Renal pelvis (tissue), 4 donors: Measurements from ENCODE around the gene AP5Z1. TPM values are rescaled to one million over a fixed set of nuclear protein-coding genes. Genes with fewer than 3 reads are reported as not detected.

Experiments used
- DNase-seq: peaks from one replicate; pipeline ENCODE4 v3.0.0-alpha.2; 2013
- polyA plus RNA-seq, 3 donors: library from polyadenylated mRNA; unstranded; fragments of 120-200 nt; gene quantifications; one replicate each; pipeline ENCODE4 v1.2.1, GENCODE V29; 2013; ENCODE audit not compliant: insufficient read length in 3 of 3

AP5Z1 gene
- polyA plus RNA-seq, 3 donors = 23.0 to 31.6 (median 27.3) TPM

DNA sequence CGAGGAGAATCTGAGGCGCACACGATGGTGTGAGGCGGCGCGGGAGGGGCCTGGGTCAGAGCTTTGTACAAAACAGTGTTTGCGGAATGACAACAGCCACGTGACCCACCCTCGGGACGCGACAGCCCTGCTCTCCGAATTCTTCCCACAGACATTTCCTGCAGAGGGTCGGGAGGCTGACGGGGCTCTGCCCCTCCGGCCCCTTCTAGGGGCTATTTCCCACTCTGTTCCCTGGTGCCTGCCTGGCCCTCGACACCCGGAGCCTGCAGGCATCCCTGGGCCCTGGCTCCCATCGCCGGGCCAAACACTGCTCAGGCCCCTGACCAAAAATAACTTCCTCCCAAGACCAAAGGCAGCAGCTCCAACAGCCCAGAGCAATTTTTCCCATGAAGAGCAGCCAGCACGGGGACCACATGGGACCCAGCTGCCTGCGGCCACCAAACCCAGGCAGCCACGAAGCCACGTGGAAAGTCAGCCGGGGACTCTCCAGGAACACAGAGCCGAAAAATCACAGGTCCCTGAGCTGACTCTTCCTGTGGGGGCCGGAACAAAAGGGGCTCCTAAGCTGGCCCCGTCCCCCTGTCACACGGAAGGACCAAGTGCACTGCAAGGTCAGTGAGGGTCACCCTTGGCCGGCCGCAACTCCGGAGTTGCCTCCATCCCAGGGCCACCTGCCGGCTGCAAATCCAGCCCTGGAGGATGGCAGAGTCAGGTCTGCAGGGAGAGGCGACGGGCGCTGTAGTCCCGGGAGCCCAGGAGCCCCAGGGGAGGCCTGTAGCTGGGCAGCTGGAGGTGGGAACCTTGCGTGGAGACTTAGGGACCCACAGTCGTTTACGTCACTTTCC is 44.4 kb downstream of the AP5Z1 start:
- no peak for DNase-seq

DNA sequence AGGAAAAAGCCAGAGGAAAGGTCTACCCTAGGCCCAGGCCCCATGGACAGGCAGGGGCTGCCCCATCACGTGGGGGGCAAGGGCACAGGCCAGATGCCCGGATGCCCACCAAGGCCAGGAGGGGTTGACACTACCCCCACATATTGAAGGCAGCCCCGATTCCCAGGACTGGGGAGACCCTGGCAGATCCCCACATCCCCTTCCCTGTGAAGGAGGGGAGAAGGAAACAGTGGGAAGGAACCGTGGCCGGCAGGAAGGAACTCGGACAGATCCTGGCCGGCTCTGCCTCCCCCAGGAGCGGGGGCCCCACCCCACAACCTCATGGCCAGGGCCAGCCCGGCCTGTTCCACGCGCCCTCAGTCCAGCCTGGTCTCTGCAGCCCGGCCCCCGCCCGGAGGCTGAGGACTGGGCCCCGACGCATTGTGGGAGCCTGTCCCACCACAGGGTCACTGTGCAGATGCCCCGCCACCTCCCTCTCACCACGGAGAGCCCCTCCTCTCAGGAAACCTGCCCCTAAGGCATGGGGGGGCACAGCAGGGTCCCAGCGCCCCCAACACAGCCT is 45.1 kb downstream of the AP5Z1 start:
- no peak for DNase-seq

DNA sequence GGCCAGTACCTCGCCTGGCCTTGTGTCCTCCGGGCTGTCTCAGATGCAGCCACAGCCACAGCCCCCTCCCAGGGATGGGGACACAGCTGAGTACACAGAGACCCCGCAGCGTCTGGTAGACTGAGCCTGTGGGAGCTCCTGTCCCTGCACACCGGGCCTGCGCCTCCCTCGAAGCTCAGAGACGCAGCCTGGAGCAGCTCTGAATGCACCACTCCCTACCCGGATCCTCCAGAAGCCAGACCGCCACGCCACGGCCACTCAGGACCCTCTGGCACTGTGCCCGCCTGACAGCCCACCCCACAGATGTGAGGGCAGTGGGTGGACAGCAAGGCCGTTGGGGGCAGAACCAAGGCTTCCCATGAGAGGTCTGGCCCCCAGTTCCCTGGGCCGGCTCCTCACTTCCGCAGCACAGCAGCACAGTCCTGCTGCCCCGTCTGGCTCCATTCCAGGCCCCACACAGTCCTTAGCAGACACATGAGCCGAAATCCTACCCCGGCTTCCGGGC is 45.6 kb downstream of the AP5Z1 start:
- DNase-seq = no peak

DNA sequence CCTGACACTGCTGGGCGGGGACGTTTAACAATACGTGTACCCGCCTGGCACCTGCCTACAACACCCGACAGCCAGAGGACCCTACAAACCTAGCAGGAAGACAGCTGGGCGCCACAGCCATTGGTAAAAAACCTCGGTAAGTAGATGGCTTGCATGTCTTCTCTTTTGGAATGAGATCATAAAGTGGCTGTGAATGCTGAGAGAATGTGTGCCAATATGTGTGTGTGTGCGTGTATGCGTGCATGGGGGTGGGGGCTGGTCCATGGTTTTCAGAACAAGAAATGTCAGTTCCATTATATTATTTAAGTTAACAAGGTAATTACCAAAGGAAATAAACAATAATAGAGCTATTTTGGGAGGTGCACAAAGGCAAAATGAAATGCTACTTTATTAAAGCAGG is 47.3 kb downstream of the AP5Z1 start:
- no peak for DNase-seq

DNA sequence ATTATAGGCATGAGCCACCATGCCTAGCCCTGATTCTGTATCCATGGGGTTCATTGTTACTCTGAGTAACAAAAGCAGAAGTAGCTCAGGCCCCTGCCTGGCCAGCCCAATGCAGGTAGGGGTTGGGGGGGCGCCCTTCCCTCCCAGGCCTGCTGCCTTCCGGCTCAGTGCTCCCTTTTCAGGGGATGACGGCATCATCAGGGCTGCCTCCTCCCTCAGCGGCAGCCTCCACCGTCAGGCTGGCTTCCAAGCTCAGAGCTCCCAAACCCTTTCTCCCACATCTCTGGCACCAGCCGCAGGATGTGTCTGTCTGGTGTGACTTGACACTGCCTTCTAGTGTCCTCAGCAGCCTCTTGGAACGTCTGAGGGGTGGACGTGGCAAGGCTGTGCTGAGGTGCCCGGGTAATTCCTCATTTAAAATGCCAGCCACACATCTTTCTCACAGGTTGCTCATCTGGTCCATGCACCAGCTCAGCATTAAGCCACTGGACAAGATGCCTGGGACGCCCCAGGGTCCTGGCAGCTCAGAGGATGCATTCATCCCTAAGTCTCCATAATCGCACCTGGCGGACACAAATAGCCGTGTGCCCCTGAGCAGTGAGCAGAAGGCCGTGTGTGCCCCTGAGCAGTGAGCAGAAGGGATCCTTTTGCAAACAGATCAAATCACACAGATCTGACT is 48.2 kb downstream of the AP5Z1 start:
- no peak for DNase-seq

DNA sequence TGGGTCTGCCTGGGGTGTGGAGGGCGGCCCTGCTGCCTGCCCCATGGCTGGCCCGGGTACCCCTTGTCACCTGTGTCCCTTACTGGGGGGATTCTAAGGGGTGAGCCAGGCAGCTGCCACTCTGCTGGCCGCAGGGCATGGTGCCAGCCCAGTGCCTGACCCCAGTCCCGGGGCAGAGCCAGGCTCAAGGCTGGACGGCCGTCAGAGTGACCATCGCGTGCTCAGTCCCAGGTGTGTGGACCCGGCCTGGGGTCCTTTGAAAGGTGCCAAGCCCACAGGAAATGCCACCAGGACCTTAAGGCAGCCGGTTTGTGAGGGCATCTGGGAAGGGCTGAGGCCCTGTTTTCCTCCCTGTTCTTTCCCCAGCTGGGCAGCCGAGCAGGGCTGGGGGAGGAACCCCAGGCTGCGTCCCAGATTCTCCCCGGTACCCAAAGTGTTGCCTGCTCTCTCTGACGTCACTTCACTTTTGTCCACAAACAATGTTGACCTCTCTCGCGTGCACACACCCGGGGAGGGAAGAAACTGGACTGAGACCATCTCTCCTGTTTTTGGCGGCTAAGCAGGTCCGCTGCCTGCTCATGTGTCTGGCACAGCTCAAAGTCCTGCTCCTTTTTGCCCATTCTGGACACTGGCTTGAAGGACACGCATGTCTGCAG is 48.8 kb downstream of the AP5Z1 start:
- no peak for DNase-seq

DNA sequence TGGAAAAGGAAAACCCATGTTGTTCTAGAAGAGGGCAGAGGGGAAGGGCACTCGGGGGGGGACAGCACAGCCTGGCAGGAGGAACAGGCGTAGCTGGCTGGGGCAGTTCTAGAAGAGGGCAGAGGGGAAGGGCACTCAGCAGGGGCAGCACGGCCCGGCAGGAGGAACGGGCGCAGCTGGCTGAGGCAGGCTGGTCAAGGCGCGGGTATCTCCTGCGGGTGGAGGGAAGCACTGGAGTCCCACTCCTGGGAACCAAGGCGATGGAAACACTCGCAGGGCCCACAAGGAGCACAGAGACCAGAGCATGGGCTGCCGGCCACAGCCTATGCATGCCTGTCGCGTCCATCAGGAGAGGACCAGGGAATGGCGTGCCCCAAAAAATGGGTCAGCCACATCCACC is 49.7 kb downstream of the AP5Z1 start:
- DNase-seq = no peak

DNA sequence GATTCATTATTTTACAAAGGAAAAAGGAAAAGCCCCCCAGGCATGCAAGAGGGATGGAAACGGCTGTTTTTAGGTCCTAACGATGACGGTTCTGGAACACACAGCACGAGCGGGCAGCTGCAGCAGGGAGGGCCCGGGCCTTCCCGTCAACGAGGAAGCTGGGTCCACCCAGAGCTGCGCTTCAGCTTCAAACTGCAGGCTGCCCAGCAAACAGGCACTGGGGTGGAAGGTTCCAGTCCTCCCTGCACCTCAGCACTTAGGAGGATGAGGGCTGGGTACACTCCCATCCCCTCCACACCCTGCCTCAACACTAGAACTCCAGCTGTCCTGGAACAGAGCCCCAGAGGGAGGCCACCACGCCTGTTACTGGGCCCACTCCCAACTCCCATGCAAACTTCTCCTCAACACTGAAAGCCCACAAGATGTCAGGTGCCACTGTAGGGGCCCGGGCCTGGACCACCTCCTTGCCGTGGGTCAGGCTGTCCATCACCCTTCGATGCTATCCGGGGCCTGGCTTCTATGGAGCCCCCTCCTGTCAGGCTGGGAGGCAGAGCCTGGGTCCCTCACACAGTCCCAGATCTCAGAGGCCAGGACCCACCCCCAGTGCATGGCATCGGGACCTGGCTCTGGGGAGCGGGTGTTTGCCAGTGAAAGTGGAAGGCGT is 53.4 kb downstream of the AP5Z1 start:
- DNase-seq = no peak

DNA sequence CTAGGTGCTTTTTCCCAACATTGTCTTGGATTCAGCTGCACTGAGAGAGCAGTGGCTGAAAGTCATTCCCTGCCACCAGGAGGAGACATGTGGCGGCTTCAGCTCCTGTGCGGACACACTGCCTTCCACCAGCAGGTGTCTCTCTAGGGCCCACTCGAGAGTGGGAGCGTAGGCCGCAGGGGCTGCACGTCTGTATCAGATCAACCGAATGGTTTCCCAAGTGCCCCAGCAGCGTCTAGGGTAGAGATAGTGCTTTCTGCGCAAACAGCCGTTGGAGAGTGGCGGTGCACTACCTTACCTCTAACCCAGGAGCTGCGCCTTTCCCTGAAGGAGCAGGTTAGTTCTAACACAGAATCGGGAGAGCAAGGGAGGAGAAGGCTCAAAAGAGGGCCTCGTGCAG is 54.8 kb downstream of the AP5Z1 start:
- peak; percentile 80 for DNase-seq

DNA sequence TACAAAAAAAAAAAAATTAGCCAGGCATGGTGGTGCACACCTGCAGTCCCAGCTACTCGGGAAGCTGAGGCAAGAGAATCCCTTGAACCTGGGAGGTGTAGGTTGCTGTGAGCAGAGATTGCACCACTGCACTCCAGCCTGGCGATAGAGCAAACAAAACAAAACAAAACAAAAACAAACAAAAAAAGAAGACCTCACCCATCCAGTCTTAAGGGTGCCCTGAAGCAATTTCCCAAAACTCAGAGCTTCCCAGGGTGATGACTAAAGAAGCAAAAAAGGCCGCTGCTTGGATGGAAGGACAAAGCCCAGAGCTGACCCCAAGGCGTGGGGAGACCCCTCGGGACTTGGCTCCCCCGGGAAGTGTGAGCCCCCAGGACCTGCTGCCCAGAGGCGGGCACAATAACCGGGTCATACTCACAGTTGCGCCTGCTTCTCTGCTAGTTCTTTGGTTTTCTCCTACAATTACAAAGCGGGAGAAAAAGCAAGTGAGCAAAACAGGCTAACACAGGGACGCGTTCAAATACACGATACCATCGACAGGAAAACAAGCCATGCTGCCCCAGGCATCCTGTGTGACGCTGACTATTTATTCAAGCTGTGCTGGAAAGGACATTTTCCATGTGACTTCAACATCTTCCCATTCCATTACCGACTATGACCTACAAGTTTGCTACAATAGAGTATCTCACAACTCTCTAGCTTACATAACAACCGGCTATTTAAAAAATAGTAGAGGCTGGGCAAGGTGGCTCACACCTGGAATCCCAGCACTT is 56.5 kb downstream of the AP5Z1 start:
- DNase-seq = no peak

DNA sequence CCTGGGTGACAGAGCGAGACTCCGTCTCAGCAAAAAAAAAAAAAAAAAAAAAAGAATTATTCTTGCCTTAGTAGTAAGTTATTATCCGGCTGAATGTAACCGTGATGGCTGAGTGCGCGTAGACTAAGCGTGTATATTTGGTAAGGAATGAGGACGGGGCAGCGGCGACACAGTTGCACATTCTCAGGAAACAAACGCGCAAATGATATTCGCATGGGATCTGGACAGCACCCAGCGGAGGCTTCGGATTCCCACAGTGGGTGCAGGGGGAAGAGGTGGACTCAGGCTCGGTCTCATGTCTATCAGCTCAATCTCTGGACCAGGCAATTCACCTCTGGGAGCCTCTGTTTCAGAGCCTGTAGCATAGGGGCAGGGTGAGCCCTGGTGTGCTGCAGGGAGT is 57.3 kb downstream of the AP5Z1 start:
- no peak for DNase-seq

DNA sequence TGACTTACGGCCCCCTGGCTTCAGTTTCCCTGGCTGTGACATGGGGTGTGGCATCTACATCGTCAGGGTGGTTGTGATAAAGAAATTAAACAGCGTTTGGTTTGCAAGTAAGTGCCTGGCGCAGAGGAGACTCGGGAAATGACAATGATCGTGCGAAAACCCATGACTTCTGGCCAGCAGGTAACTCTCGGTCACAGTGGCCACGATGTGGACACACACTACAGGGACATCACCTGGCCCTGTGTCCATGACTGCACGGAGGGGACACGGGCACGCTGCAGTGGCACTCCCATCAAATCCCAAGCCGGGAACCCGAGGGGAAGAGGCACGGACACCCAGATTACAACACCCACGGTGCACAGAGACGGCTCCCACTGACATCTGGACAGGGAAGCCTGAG is 57.8 kb downstream of the AP5Z1 start:
- DNase-seq = no peak

DNA sequence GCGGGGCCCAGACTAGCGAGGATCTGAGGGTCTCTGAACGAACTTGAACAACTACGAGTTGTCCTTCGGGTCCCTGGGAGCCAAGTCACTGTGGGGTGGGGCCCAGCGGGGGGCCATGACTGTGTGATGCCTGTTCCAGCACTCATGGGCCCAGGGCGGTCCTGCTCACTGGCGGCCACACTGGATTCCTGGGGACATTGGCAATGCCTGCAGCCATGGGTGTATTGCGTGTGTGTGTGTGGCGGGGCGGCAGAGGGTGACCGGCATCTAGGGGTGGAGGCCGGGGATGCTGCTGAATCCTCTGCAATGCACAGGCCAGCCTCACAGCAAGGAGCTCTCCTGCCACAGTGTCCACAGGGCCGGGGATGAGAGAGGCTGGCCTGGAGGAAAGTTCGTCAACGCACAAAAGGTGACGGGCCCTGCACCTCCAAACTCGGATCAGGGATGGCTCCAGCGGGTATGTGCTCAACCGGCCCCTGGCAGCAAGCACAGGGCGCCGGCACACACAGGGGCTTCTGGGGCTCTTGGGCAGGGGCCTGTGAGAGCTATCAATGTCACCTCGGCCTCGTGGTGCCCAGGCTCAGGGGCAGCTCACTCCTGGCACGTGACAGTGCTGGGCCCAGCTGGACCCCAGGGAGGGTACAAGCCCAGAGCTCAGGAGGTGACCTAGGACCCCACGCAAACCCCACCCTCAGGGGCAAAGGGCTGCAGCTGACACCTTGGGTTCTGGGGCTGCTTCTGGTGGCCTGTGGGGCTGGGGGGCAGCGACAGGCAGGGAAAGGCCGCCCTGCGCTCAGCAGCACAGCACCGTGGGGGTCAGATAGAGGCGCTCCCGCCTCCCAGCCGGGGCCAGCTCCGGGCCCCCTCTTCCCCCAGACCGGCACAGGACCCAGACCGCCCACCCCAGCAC is 58.5 kb downstream of the AP5Z1 start:
- DNase-seq = no peak

DNA sequence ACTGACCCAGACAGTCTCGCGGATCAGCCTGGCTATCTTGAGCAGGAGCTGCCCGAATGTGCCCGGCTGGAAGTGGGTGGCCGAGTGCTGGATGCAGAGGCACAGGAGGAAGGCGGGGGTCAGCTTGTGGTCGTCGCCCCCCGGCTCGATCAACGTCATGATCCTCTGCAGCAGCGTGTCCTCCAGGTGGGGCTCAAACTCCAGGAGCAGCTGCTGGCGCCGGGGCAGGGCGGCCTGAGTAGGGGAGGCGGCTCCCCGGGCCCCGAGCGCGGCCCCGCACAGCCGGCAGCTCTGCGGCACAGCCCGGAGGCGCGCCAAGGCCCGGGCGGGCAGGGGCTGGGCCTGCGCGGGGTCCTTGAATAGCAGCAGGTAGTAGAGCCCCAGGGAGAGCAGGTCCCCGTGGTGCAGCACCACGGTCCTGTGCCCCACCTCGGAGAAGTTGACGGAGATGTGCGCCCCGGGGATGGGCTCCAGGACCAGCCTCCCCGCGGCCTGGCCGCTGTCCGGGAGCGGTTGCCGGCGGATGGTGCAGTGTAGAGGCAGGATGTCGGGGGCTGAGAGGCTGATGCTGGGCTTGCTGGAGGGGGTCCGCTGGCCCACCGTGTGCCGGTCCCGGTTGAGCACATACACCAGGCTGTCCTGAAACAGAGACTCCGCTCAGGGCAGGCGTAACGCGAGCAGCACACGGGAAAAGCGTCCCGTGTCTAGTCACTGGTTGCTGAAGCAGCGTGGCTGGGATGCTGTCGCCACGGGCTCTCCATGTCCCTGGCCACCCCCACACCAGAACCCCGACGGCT is 59.4 kb downstream of the AP5Z1 start:
- DNase-seq = no peak

DNA sequence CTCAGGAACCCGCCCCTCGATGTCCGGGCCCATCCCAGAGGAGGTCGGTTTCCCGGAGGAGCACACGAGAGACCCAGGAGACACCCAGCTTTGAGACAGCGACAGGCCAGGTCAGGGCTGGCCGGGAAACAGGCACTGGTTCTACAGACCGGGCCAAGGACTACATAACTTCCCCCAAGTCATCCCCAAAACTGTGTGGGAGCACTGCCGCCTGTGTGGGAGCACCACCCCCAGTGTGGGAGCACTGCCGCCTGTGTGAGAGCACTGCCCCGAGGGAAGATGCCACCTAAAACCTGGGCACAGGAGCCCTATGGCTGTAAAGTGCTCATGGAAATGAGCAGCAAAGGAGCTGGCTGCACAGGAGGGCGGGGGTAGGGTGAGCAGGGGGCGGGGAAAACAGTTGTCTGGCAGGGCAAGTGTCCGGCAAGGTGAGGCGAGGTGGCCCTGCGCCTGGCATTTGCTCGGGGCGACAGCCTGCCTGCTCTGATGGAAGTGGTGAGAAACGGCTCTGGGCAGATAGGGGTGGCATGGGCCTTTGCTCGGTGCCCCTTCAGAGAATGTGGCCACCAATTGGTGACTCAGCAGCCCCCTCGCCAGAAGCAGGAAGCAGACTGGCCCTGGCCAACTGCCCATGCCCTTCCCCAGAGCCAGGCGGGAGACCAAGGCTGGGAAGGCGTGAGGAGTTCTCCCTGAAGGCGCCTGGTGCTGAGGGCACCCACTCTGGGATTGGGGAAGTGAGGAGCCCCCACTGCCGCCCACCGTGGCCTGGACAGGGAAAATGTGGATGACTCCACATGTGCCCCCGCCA is 60.2 kb downstream of the AP5Z1 start:
- DNase-seq = no peak

DNA sequence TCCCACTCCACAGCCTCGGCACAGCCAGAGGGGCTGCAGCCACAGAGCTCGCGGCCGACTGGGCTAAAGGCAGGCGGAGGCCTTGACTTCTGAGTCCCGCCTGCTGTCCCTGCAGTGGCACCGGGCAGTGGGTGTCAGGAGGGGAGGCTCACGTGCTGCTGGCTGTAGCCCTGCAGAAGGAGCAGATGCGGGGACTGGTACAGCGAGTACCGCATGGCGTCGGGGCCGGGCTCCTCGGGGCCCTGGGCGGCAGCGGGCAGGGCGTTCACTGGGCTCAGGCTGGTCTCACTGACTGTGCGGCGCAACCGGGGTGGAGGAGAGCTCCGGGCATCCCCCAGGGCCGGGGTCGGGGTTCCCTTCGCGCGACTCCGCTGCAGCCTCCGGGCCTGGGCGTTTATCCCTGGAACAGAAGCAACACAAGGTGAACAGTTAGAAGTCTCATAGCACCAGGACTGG is 60.8 kb downstream of the AP5Z1 start:
- no peak for DNase-seq

DNA sequence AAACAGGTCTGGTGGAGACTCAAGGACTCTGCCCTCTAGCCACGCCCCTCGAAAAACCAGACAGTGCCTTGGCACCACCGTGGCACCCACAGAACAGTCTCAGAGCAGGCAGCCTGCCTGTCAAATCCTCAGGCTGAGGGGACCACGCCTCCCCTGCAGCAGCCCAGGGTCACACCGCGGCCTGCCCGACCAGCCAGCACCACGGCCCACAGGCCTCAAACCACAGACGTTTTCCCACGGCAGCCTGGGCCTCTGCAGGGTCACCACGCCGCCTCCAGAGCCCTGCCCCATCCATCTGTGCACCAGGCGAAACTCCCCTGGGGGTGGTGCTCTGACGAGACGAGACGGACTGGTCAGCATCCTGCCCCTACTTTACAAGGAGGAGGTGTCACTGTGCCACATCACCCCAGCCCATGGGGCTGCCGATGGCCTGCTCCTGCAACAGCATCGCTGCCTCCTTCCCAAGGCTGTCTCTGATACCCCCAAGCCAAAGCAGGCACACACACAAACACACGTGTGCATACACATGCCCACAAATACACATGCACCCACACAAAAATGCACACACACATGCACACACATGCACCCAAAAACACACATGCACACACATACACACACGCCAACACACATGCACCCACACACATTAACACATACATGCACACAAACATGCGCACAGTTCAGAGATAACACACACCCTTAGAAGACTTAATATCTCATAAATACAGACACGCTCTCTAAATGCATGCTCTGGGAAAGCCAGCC is 61.8 kb downstream of the AP5Z1 start:
- no peak for DNase-seq
